HEK293T (cell line): ENCODE results near the gene IRF2BP2.
A peak's percentile ranks its signal among the peaks of the same experiment; 100 is the strongest.

ENCODE experiments used
- CTCF ChIA-PET: fragments of 350-600 bp; formaldehyde crosslinking; extraction: SDS; loops from one replicate; lab custom pipeline; 2021; ENCODE audit warnings: antibody characterized with exemption, inconsistent platforms; lab: Yijun Ruan, JAX
- POLR2A ChIA-PET: fragments of 350-600 bp; formaldehyde crosslinking; extraction: SDS; loops from one replicate; lab custom pipeline; 2020; ENCODE audit warnings: antibody characterized with exemption, inconsistent platforms; lab: Yijun Ruan, JAX
- DNase-seq: peaks from one replicate; pipeline ENCODE4 v3.0.0; 2012; ENCODE audit warnings: mixed read lengths; ENCODE audit errors: extremely low spot score
- ARNT ChIP-seq: fragments of 450-650 bp; IDR thresholded peaks from 2 replicates; pipeline ENCODE4 v1.6.1; 2017; ENCODE audit warnings: mild to moderate bottlenecking
- BHLHE40 ChIP-seq: fragments of 450-650 bp; IDR thresholded peaks from 2 replicates; pipeline ENCODE4 v1.6.1; 2016; ENCODE audit warnings: mild to moderate bottlenecking, moderate library complexity, borderline replicate concordance
- CTBP1 ChIP-seq: fragments of 450-650 bp; IDR thresholded peaks from 2 replicates; pipeline ENCODE4 v1.6.1; 2016; ENCODE audit warnings: borderline replicate concordance
- ELF4 ChIP-seq: fragments of 450-650 bp; IDR thresholded peaks from 2 replicates; pipeline ENCODE4 v1.6.1; 2017; ENCODE audit warnings: antibody characterized with exemption
- FOXA1 ChIP-seq: fragments of 450-650 bp; IDR thresholded peaks from 2 replicates; pipeline ENCODE4 v1.6.1; 2016; ENCODE audit warnings: mild to moderate bottlenecking
- FOXK2 ChIP-seq: fragments of 450-650 bp; IDR thresholded peaks from 2 replicates; pipeline ENCODE4 v1.6.1; 2016; ENCODE audit warnings: mild to moderate bottlenecking
- FOXM1 ChIP-seq: fragments of 450-650 bp; IDR thresholded peaks from 2 replicates; pipeline ENCODE4 v1.6.1; 2017; ENCODE audit warnings: mild to moderate bottlenecking, borderline replicate concordance
- HDGF ChIP-seq: fragments of 450-650 bp; IDR thresholded peaks from 2 replicates; pipeline ENCODE4 v1.6.1; 2017; ENCODE audit warnings: antibody characterized with exemption, borderline replicate concordance
- L3MBTL2 ChIP-seq: fragments of 450-650 bp; conservative IDR thresholded peaks from 2 replicates; pipeline ENCODE4 v1.6.1; 2016; ENCODE audit warnings: mild to moderate bottlenecking
- LEF1 ChIP-seq: fragments of 450-650 bp; IDR thresholded peaks from 2 replicates; pipeline ENCODE4 v1.6.1; 2017; ENCODE audit warnings: mild to moderate bottlenecking, borderline replicate concordance
- NFRKB ChIP-seq: fragments of 450-650 bp; IDR thresholded peaks from 2 replicates; pipeline ENCODE4 v1.6.1; 2016; ENCODE audit warnings: mild to moderate bottlenecking, moderate library complexity
- SP1 ChIP-seq: fragments of 450-650 bp; IDR thresholded peaks from 2 replicates; pipeline ENCODE4 v1.6.1; 2017
- SUZ12 ChIP-seq: fragments of 450-650 bp; IDR thresholded peaks from 2 replicates; pipeline ENCODE4 v1.6.1; 2016; ENCODE audit warnings: mild to moderate bottlenecking
- TARDBP ChIP-seq: fragments of 450-650 bp; IDR thresholded peaks from 2 replicates; pipeline ENCODE4 v1.6.1; 2016
- ZNF384 ChIP-seq: fragments of 450-650 bp; IDR thresholded peaks from 2 replicates; pipeline ENCODE4 v1.6.1; 2016
- TF ChIP-seq, protein P1 (sequence below): fragments of 450-650 bp; IDR thresholded peaks from 2 replicates; pipeline ENCODE4 v1.6.1; 2016

Gene IRF2BP2

DNA sequence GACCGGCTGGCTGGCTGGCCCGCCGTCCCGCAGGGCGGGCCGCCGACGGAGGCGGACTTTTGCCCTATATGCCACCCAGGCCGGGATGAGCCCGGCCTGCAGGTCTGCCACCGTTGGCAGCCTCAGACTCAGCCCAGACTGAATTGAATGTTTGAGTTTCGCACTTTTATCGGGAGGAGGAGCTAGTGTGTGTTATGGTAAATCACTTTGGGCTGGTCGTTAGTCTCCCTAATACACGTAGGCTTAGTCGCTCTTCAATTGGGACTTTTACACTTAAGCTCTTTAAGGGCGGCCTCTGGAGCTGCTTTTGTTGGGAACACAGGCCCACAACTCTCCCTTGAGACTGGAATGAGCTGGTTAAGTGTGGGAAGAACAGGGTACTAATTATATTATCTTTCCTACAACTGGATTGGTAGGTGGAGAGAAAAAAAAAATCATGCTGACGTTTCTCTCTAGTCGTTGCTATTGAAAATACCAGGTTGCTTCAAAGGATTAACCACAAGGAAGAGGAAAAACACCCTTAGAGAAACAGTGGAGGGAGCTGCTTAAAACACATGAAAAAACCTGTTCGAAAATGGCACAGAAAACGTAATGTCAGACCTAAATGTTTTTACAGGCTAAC lies 1.4 kb upstream of the IRF2BP2 start:
- TF ChIP-seq SUZ12 (no peak), BHLHE40 (no peak), ARNT (no peak)
- no peak for DNase-seq
- CTCF ChIA-PET = interaction anchor here (0.6 to 1.3 kb wide), 8 partner anchors 8 to 472 kb away, joined by 3 to 8 read pairs (median 4); no protein-coding TSS in a partner anchor
- POLR2A ChIA-PET = interaction anchor here (0.6 to 7.0 kb wide), 60 partner anchors 9 to 517 kb away, joined by 3 to 154 read pairs (median 5); partner anchors contain the start of gene TOMM20

DNA sequence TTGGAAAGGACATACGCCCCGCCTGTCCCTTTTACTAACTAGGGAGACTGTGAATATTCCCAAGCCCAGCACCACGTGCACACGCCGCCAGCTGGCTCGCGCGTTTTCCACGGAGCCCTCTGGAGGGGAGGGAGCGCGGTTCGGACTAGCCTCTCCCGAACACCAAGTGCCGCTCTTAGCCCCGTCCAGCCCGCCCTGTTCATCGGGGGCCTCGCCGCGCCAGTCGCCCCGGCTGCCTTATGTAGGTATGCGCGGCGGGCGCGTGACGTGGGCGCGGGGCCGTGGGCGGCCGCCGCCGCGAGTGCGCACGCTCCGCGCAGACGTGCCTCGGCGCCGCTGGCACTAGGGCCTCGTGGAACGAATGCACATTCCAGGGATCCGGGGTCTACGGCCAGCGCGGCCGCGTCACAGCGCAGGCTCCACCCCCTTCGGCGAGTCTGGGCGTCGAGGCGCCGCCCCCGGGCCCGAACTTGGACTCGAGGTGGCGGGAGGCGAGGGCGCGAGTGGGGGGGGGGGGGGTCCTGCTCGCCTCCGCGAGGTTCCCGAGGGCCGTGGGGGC lies 767 bp upstream of the IRF2BP2 start:
- peak; percentile 81 for DNase-seq
- CTCF ChIA-PET = interaction anchor here (0.6 to 1.3 kb wide), 4 partner anchors 47 to 478 kb away, joined by 3 to 8 read pairs (median 3); no protein-coding TSS in a partner anchor
- TF ChIP-seq SP1 (no peak), FOXA1 (no peak), L3MBTL2 (peak; percentile 94), ARNT (peak; percentile 90), HDGF (no peak), LEF1 (peak; percentile 97), NFRKB (no peak), ELF4 (no peak), SUZ12 (no peak), FOXM1 (no peak; the same call in 1 of the 2 replicates)
- POLR2A ChIA-PET = interaction anchor here (0.8 to 7.0 kb wide), 40 partner anchors 9 to 373 kb away, joined by 3 to 154 read pairs (median 6); no protein-coding TSS in a partner anchor

DNA sequence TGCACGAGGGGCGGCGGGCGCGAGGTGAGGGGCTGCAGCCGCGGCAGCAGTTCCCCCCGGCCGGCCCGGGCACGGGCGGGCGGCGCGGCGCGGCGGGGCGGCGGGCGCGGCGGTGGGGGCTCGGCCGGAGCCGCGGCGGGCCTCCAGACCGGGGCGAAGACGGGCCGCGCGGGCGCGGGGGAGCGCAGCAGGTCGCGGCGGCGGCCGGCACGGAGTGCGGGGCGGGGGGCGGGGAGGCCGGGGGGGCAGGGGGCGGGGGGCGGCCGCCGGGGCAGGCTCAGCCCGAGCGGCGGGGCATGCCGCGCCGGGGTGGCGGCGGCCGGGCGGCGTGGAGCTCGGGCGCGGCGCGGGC lies 311 bp downstream of the IRF2BP2 start:
- DNase-seq = no peak
- TF ChIP-seq ELF4 (no peak), SUZ12 (no peak), FOXA1 (no peak), CTBP1 (no peak), FOXM1 (no peak), LEF1 (no peak), ZNF384 (no peak), NFRKB (no peak), FOXK2 (no peak), TARDBP (no peak), HDGF (no peak), BHLHE40 (no peak), SP1 (no peak)
- TF ChIP-seq, protein P1, sequence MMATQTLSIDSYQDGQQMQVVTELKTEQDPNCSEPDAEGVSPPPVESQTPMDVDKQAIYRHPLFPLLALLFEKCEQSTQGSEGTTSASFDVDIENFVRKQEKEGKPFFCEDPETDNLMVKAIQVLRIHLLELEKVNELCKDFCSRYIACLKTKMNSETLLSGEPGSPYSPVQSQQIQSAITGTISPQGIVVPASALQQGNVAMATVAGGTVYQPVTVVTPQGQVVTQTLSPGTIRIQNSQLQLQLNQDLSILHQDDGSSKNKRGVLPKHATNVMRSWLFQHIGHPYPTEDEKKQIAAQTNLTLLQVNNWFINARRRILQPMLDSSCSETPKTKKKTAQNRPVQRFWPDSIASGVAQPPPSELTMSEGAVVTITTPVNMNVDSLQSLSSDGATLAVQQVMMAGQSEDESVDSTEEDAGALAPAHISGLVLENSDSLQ = no peak
- ChIA-PET POLR2A (interaction anchor here (0.7 to 7.0 kb wide), 26 partner anchors 9 to 485 kb away, joined by 3 to 154 read pairs (median 5); partner anchors contain the start of gene COA6), CTCF (interaction anchor here (0.6 to 1.2 kb wide), 3 partner anchors 10 to 114 kb away, joined by 4 read pairs; no protein-coding TSS in a partner anchor)

DNA sequence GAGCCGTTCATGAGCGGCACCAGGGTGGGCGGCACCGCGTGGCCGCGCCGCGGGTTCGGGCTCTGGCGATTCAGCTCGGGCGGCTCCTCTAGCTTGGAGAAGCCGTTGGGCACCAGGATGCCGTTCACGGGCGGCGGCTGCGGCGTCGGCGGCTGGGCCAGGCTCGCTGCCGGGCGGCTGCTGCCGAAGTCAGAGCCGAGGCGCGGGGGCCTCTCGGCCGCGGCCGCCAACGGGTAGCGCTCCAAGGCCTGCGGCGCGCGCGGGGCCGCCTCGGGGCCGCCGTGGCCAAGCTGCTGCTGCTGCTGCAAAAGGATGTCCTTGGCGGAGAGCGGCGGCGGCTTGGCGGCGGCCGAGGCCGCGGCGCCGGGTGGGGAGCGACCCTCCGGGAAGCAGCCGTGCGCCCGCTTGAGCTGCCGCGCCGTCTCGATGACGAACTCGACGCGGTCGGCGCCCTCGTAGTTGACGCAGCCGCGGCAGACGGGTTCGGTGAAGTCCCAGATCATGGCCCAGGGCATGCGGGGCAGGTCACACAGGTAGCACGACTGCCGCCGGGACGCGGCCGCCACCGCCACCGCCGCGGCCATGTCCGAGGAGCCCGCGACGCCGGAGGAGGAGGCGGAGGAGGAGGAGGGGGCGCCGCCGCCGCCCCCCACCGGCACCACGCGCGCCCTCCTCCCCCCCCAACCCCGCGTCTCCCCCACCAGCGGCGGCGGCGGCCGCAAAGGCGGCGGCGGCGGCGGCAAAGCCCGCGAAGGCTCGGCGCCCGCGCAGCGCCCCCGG lies 877 bp downstream of the IRF2BP2 start:
- TF ChIP-seq LEF1 (peak; percentile 67; the same call in 1 of the 2 replicates), FOXM1 (0 out of 2 replicates have a peak, but pooled peaks have one; percentile 4), FOXK2 (no peak)
- DNase-seq = no peak
- ChIA-PET CTCF (interaction anchor here (0.6 to 1.2 kb wide), 3 partner anchors 11 to 115 kb away, joined by 4 read pairs; no protein-coding TSS in a partner anchor), POLR2A (interaction anchor here (0.8 to 7.0 kb wide), 21 partner anchors 9 to 484 kb away, joined by 3 to 154 read pairs (median 6); partner anchors contain the start of gene COA6)

DNA sequence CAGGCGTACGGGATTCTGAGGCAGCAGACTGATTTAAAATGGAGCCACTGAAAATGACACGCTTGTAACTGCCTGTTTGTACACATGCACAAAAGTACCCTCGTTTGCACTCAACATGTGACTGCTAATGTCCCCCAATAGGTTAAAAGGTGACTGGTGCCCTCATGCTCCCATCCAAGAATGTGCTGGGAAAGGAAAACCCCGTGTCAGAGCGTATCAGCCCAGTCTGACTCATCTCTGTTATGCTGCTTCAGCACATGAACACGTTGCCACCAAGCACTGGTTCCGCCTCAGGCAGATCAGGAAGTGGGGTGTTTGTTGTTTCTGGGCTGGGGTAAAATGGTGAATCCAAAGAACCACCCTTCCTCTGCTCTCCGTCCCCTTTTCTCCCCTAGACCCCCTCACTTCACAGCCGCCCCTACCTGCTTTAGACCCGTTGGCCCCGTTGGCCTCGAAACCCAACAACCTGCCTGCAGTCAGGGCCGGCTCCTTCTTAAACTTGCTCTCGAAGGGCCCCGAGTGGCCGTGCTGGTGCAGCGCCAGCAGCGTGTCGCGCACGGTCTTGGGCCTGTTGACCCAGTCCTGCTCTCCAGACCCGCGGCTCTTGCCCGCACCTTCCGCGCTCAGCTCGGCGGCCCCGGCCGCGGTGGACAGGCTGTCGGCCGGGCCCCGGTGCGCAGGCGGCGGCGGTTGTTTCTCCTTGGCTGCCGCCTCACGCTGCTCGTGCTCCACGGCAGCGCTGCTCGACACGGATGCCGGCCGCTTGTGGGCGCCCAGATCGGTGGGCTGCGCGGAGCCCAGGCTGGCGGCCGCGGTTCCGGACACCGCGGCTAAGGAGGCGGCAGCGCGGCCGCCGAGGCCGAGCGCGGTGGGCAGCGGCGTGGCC lies 1.7 kb downstream of the IRF2BP2 start:
- no peak for DNase-seq
- TF ChIP-seq SP1 = no peak
- TF ChIP-seq FOXM1 = no peak
- peak; percentile 95 for TF ChIP-seq L3MBTL2
- peak; percentile 64; the same call in 1 of the 2 replicates for TF ChIP-seq CTBP1
- peak; percentile 78 for TF ChIP-seq ELF4
- peak; percentile 35; the same call in 1 of the 2 replicates for TF ChIP-seq HDGF
- no peak for TF ChIP-seq ZNF384
- ChIA-PET CTCF (interaction anchor here (1.1 to 1.2 kb wide), 2 partner anchors 11 to 116 kb away, joined by 4 read pairs; no protein-coding TSS in a partner anchor), POLR2A (interaction anchor here (0.8 to 7.0 kb wide), 10 partner anchors 8 to 365 kb away, joined by 4 to 154 read pairs (median 18); no protein-coding TSS in a partner anchor)
